Transverse colon (tissue), 4 donors: ENCODE measurements around the gene SOX18. TPM values are rescaled to one million over a fixed set of nuclear protein-coding genes. Genes with fewer than 3 reads are reported as not detected.

Experiments
- DNase-seq: peaks from one replicate; pipeline ENCODE4 v3.0.0-alpha.2; 2019
- H3K27ac ChIP-seq, 4 donors: fragments of 200-600 bp; sonication (generic); 2 replicates each; pipeline ENCODE4 v1.5.1; 2016 to 2018; ENCODE audit warnings: inconsistent platforms in 4 of 4
- H3K27me3 ChIP-seq: fragments of 200-600 bp; sonication (generic); 2 replicates; pipeline ENCODE4 v1.5.1; 2017; ENCODE audit warnings: inconsistent platforms
- H3K36me3 ChIP-seq, 4 donors: fragments of 200-600 bp; sonication (generic); 2 replicates each; pipeline ENCODE4 v1.5.1; 2017 to 2019; ENCODE audit warnings: inconsistent platforms in 4 of 4
- H3K4me1 ChIP-seq, 4 donors: fragments of 200-600 bp; sonication (generic); 2 replicates each; pipeline ENCODE4 v1.5.1; 2017 to 2020; ENCODE audit warnings: inconsistent platforms in 4 of 4
- H3K4me3 ChIP-seq, 4 donors: fragments of 200-600 bp; sonication (generic); 1 replicate in 1 of 4; 2 replicates in 3 of 4; pipeline versions ENCODE4 v1.5.1 to v1.6.1; 2017 to 2019; ENCODE audit warnings: inconsistent platforms in 4 of 4
- H3K9me3 ChIP-seq, 2 donors: fragments of 200-600 bp; sonication (generic); 2 replicates each; pipeline ENCODE4 v1.5.1; 2017 to 2019; ENCODE audit warnings: inconsistent platforms in 2 of 2
- CTCF ChIP-seq, 5 experiments: fragments of 200-600 bp in 3 of 5; fragments of 450-650 bp in 2 of 5; sonication (generic) in 3 of 5; IDR thresholded peaks; 1 replicate in 2 of 5; 2 replicates in 3 of 5; pipeline ENCODE4 v1.5.1; 2016 to 2017; ENCODE audit warnings: antibody characterized with exemption in 5 of 5, inconsistent platforms in 3 of 5, mild to moderate bottlenecking in 2 of 5, moderate library complexity in 1 of 5
- EP300 ChIP-seq: sonication (generic); formaldehyde crosslinking; IDR thresholded peaks from one replicate; pipeline ENCODE4 v1.6.1; 2017; ENCODE audit warnings: antibody characterized with exemption, low read depth
- POLR2A ChIP-seq: fragments of 450-650 bp; IDR thresholded peaks from one replicate; pipeline ENCODE4 v1.6.1; 2016; ENCODE audit warnings: antibody characterized with exemption, mild to moderate bottlenecking, moderate library complexity
- POLR2AphosphoS5 ChIP-seq, 3 donors: sonication (generic); formaldehyde crosslinking; IDR thresholded peaks; one replicate each; pipeline ENCODE4 v1.6.1; 2016; ENCODE audit warnings: antibody characterized with exemption in 3 of 3
- WGBS, 2 donors: methylation state at CpG; one replicate each; pipeline ENCODE4 v1.1.5; 2018; ENCODE audit warnings: low coverage in 1 of 2; 5-methylcytosine and 5-hydroxymethylcytosine counted together
- in situ Hi-C, 4 donors: fragments of 200-750 bp; cut with MboI; loops; one replicate each; pipeline versions ENCODE4 v1.15.0 to v1.15.1; 2017; ENCODE audit warnings: low sequenced_read_pairs in 3 of 4, low pct_ligation_motif_present in 1 of 4, low pct_unique_long_range_greater_than_20kb in 1 of 4
- intact Hi-C: fragments of 100-400 bp; cut with DNase I; formaldehyde crosslinking; loops from one replicate; pipeline ENCODE4 v1.15.1; 2023; ENCODE audit warnings: low total_unique reads
- total RNA-seq, 4 donors: library from RNA; depleted of rRNA; stranded (reverse); fragments of >200 nt; gene quantifications; one replicate each; pipeline ENCODE4 v1.1.0, GENCODE V29; 2016

The SOX18 gene
- total RNA-seq, 4 donors from 2014 or later: 1.8 to 14.2 (median 6.5) TPM

DNA sequence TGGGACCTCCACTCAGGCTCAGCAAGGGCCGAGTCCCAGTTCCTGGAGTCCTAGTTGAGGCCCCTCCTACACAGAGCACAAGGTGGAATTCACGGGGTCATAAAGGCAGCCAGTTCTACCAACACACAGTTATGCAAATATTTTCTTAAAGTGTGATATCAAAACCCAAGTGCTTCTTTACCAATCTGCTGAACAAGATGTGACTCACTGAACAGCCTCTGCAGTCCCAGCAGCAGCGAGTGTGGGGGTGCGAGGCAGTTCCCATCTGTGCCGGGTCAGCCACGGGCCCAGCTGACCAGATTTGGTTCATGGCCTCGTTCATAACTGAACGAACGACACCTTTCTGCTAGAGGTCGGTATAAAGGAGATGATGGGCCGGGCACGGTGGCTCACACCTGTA, 9.1 kb upstream of the SOX18 start:
- Histone ChIP-seq H3K27ac (no peak overlapping the region), H3K4me3 (no peak overlapping the region), H3K9me3 (no peaks in the 10 kb centered on the region), H3K27me3 (peaks cover 39% of the 10 kb centered on the region), H3K4me1 (peaks cover 4 to 16% (median 8%) of the 10 kb centered on the region in 4 donors), H3K36me3 (no peaks in the 10 kb centered on the region)
- no peak for TF ChIP-seq CTCF (IDR thresholded peaks at IDR 0.05)
- no peak for TF ChIP-seq POLR2AphosphoS5 (IDR thresholded peaks at IDR 0.05)
- TF ChIP-seq POLR2A: no peak
- no peak for TF ChIP-seq EP300
- in situ Hi-C loops: no loop called here
- DNase-seq: no peak
- WGBS, 2 donors: 33 to 53% methylated on average over 1 to 12 of the region's 12 CpGs
- intact Hi-C loops: no loop called here

DNA sequence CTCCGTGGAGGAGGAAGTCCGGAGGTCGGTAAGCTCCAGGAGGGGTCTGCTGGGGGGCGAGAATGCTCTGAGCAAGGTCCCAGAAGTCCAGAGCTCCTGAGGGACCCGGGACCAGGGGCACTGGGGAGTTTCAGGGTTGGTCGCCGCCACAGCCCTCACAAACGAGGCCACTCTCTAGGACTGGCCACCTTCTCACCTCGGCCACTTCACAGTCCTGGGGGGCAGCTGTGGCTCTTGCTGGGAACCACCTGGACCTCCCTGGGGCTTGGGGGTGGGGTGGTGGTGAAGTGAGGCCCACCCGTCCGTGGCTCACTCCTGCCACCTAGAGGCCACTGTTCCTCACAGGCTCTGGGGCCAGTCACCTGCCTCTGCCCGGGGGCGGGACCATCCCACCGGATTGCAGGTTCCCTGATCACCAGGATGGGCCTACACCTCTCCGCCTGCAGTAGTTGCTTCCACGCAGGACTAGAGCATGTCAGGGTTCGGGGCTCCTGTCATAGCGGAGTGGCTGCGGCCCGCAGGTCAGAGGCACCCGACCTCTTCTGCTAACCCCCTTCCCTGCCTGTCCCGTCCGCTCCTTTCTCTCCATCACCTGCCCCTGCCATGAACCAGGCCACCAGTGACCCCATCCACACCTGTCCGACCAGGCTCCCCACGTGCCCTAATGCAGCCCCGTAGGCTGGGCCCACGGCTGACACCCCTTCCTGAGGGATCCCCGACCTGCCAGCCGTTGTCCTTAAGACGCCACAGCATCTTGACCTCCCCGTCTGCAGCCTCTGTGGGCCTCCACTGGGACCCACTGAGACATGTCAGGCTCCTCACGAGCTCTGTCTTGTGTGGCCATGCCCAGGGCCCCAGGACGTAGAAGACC, 8.4 kb upstream of the SOX18 start:
- in situ Hi-C loops: no loop called here
- Histone ChIP-seq H3K27me3 (peaks cover 46% of the 10 kb centered on the region), H3K4me1 (peaks cover 4 to 12% (median 5%) of the 10 kb centered on the region in 4 donors), H3K27ac (peak overlapping the region in 2 of 4 donors; percentile 17 to 32), H3K36me3 (no peaks in the 10 kb centered on the region), H3K9me3 (no peaks in the 10 kb centered on the region), H3K4me3 (no peak overlapping the region)
- TF ChIP-seq CTCF (IDR thresholded peaks at IDR 0.05) (peak; percentile 72 to 85 (median 83)), EP300 (no peak)
- intact Hi-C loops: no loop called here
- DNase-seq: peak; percentile 81
- WGBS, 2 donors: 30% methylated on average over 30 of the region's 33 CpGs; no CpG with 5 or more reads in 1 of the 2 donors

DNA sequence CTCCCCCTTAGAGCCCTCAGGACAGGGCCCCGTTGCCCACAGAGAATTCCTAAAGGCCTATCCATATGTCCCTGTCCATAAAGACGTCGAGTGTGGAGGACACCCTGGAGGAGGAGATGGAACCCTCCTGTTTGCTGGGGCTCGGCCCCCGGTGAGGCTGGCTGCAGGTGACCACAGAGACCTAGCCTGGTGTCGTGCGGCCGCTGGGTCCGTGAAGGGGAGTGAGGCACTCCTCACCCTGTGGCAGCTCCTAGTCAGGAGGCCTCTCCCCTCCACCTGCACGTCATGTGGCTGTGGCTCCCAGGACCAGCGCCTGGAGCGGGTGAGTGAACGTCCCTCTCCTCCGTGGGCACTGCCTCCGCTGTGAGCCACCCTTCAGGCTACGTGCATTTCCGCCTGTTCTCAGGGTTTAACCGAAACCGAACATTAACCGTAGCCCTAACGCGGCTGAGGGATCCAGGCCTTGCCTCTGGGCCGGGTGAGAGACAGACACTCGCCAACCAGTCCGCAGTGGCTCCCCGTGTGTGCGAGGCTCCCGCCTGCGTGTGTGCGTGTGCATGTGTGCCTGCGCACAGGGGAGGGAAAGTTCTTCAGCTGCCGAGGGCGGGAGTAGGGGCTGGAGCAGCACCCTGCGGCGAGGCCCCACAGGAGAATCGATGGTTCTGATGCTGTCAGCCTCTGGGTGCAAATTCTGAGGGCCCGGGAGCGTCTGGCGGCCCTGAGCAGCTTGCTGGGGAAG, 7.6 kb upstream of the SOX18 start:
- Histone ChIP-seq H3K4me3 (no peak overlapping the region), H3K4me1 (peaks cover 0 to 6% (median 0%) of the 10 kb centered on the region in 4 donors), H3K27ac (peak overlapping the region; percentile 8 to 47 (median 29)), H3K36me3 (no peaks in the 10 kb centered on the region), H3K27me3 (peaks cover 54% of the 10 kb centered on the region), H3K9me3 (no peaks in the 10 kb centered on the region)
- TF ChIP-seq EP300 (no peak), CTCF (IDR thresholded peaks at IDR 0.05) (no peak), POLR2A (no peak), POLR2AphosphoS5 (IDR thresholded peaks at IDR 0.05) (no peak)
- WGBS, 2 donors: 40 to 49% methylated on average over 1 to 34 of the region's 39 CpGs
- DNase-seq: no peak
- intact Hi-C loops (no loop called here), in situ Hi-C loops (no loop called here)

- Histone ChIP-seq H3K9me3 (no peaks in the 10 kb centered on the region), H3K4me1 (peaks cover 0 to 5% (median 0%) of the 10 kb centered on the region in 4 donors), H3K36me3 (no peaks in the 10 kb centered on the region), H3K4me3 (no peak overlapping the region), H3K27me3 (peaks cover 59% of the 10 kb centered on the region), H3K27ac (peak overlapping the region; percentile 8 to 47 (median 29))
- 33% methylated on average over 7 of the region's 7 CpGs; no CpG with 5 or more reads in 1 of the 2 donors for WGBS, 2 donors
- no peak for DNase-seq
- TF ChIP-seq CTCF (IDR thresholded peaks at IDR 0.05) (no peak), POLR2A (no peak), POLR2AphosphoS5 (IDR thresholded peaks at IDR 0.05) (no peak), EP300 (no peak)
- intact Hi-C loops: no loop called here
- in situ Hi-C loops: no loop called here
These were observed 7.1 kb upstream of the SOX18 start for GRCh38 chr20:64056639-64056888.
